Fibroblast of lung (primary cell): ENCODE data around the gene SPPL2B.

Experiments
- CTCF ChIP-seq, 2 donors: IDR thresholded peaks in 1 of 2; conservative IDR thresholded peaks in 1 of 2; 1 replicate in 1 of 2; 2 replicates in 1 of 2; pipeline ENCODE4 v1.5.1; 2011 to 2012; ENCODE audit warnings: low read length in 2 of 2, control low read depth in 1 of 2, inconsistent platforms in 1 of 2, low read depth in 1 of 2, mild to moderate bottlenecking in 1 of 2
- EZH2 ChIP-seq: IDR thresholded peaks from 2 replicates; pipeline ENCODE4 v1.5.1; 2012; ENCODE audit warnings: low read length, control low read depth, mild to moderate bottlenecking; ENCODE audit errors: missing control alignments

DNA sequence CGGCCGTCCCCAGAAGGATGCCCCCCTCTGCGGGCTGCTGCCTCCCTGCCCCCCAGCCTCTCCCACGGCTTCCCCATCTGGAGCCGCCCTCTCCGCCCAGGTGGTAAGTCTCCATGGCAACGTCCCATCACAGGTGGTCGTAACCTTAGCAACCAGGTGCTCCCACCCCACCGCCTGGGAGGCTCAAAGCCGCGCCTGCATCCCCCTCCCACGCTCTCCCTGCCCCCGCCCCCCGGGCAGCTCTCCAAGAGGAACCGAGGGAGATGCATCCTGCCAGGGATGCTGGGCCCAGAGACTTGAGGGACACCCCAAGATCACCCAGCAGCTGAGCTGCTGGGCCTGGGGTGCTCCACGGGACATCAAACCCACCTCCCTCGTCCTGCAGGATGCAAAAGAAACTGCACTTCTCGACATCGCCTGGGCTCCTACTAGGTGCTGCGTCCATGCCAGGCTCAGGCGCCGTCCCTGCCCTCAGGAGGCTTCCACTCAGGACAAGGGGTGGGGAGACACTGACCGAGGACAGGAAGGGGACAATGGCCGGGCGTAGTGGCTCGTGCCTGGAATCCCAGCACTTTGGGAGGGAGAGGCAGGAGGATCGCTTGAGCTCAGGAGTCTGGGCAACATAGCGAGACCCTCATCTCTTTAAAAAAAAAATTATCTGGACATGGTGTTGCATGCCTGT lies 15.5 kb upstream of the SPPL2B start:
- no peak for TF ChIP-seq CTCF (conservative IDR thresholded peaks at IDR 0.05 in 1 of 2, IDR thresholded peaks at IDR 0.05 in 1 of 2; ENCODE audit: low read depth in 1 of 2, low read length in 2 of 2)
- no peak for TF ChIP-seq EZH2
